GM12873 (cell line): ENCODE data around the gene ZNF672.

Experiments used
- CTCF ChIP-seq: IDR thresholded peaks from 2 replicates; pipeline ENCODE4 v1.5.1; 2012; ENCODE audit warnings: low read depth, mild to moderate bottlenecking, moderate library complexity, low read length, control low read depth; ENCODE audit not compliant: insufficient read depth; ENCODE audit errors: missing control alignments

ZNF672 gene

DNA sequence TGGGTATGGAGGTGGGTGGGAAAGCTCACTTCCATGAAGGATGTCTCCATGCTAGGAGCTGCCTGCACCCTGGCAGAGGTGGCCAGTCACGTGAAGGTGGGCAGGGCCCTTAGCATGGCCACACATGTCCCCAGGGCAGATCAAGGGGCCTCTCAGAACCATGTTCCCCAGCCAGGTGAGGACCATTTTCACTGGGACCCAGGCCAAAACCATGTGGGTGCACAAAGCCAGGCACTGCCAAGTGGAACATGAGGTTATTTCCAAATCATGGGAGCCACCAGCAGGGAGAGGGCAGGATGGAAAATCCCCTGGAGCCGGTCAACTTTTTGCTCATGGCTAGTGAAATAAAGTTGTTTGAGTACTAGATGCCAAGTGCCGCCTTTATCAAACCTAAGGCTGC is 11.1 kb downstream of the ZNF672 start:
- TF ChIP-seq CTCF: no peak

DNA sequence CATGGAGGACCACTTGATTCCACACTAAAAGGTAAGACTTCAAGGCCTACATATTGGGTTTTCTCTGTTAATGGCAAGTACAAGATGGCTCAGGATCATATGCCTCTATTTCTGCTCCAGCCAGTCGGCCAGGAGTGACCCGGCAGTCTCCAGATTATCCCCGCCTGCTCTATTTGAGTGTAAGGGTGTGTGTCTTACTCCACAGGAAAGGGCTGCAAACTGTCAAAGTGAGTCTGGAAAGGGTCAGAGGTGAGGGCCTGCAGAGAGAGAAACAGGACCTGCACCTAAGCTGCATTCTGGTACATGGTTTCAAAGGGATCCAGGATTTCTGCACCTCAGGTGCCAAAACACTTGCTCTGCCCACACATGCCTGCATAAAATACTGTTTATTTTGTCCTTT is 11.6 kb downstream of the ZNF672 start:
- no peak for TF ChIP-seq CTCF

GRCh38 chr1:248850124-248850523 is 12.1 kb downstream of the ZNF672 start:
- no peak for TF ChIP-seq CTCF

- no peak for TF ChIP-seq CTCF
These were observed 12.7 kb downstream of the ZNF672 start for GRCh38 chr1:248850536-248851251.

- TF ChIP-seq CTCF: no peak
These were observed 13.4 kb downstream of the ZNF672 start for GRCh38 chr1:248851390-248851789.

DNA sequence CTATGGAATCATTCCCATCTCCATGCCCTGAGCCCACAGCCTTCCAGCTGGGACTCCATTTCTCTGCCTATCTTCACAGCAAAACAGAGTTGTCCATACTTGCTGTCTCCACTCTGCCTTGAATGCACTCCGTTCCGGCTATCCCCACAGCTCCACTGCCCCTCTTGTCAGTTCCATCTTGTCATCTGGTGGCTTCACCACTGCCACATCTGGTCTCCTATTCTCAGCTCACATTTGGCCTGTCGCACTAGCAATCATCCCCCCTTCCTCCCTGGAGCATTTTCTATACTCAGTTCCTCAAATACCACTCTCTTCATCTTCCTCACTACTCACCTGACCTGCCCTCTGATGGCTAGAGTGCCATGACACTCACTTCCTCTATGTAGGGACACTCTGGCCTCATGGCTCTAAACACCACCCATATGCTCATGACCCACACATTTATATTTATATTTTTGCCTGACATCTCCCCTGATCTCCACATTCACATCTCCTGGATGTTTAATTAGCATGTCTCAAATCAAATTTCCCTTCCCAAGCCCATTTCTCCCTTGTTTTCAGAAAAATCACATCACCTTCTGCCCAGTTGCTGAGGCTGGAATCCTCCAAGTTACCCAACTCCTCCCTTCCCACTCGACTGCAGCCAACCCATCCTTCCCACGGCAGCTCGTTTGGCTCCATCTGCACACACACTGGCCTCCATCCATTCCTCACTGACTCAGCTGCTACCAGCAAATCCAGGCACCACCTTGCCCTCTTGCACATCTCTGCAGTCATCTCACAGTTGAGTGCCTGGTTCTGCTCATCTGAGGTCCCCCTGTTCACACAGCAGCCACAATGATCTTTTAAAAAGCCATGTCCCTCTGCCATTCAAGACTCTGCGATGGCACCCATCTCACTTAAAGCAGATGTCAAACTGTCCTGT is 14.7 kb downstream of the ZNF672 start:
- TF ChIP-seq CTCF: no peak

GRCh38 chr1:248853663-248854375 is 15.8 kb downstream of the ZNF672 start:
- peak; percentile 16 for TF ChIP-seq CTCF
